Skeletal muscle tissue (tissue), 4 donors: ENCODE results near the gene FLNC. TPM values are rescaled to one million over a fixed set of nuclear protein-coding genes. Genes with fewer than 3 reads are reported as not detected.

Experiments
- H3K27ac ChIP-seq: one replicate; pipeline ENCODE4 v1.7.0; 2013; ENCODE audit warnings: mild to moderate bottlenecking, low read depth, low read length, inconsistent platforms
- H3K27me3 ChIP-seq, 3 donors: one replicate each; pipeline ENCODE4 v1.7.0; 2013; ENCODE audit warnings: low read length in 3 of 3; ENCODE audit not compliant: control insufficient read depth in 3 of 3, insufficient read depth in 3 of 3
- H3K36me3 ChIP-seq, 3 donors: one replicate each; pipeline ENCODE4 v1.7.0; 2013; ENCODE audit warnings: low read length in 3 of 3; ENCODE audit not compliant: control insufficient read depth in 3 of 3, insufficient read depth in 3 of 3
- H3K4me1 ChIP-seq, 3 donors: one replicate each; pipeline ENCODE4 v1.7.0; 2013; ENCODE audit warnings: low read length in 3 of 3, mild to moderate bottlenecking in 3 of 3; ENCODE audit not compliant: control insufficient read depth in 3 of 3, insufficient read depth in 3 of 3
- H3K4me3 ChIP-seq, 3 donors: one replicate each; pipeline ENCODE4 v1.7.0; 2013; ENCODE audit warnings: low read length in 3 of 3
- H3K9ac ChIP-seq, 3 donors: one replicate each; pipeline ENCODE4 v1.7.0; 2013; ENCODE audit warnings: low read length in 3 of 3, mild to moderate bottlenecking in 3 of 3, moderate library complexity in 2 of 3, low read depth in 1 of 3
- H3K9me3 ChIP-seq, 3 donors: one replicate each; pipeline ENCODE4 v1.7.0; 2013; ENCODE audit warnings: low read length in 3 of 3; ENCODE audit not compliant: control insufficient read depth in 3 of 3
- total RNA-seq: library from RNA; depleted of rRNA; stranded (reverse); fragments of >200 nt; gene quantifications from one replicate; pipeline ENCODE4 v1.2.3, GENCODE V29; 2014
- donor health status: Osteomylitis.

Gene FLNC
- total RNA-seq, 1 donor from 2014 or later, result 611 TPM

DNA sequence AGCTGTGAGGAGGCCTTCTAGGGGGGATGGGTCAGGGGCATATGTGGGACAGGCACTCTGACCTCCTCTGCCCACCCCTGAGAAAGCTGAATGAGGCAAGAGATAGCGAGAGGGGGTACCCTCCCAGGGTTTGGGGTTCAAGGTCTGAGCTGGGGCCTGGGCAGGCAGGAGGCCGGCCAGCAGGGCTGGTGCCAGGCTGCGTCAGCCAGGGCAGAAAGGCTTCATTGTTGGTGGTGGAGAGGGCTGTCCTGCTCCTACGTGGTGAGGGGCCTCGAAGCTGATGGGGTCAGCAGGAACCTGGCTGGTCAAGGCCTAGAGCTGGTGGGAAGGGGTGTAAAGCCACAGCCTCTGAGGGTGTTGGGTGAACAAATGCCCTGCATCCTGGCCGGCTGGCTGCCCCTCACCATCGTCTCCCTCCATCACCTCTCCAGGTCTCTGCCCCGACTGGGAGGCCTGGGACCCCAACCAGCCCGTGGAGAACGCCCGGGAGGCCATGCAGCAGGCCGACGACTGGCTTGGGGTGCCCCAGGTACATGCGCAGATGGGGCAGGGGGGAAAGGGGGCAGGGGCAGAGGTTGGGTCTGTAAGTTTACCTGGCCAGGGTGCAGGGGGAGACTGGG lies 6.6 kb downstream of the FLNC start:
- Histone ChIP-seq H3K36me3 (peaks cover 71 to 80% (median 72%) of the 10 kb centered on the region in 3 donors), H3K4me3 (peak overlapping the region in 2 of 3 donors; percentile 24 to 29), H3K9me3 (no peaks in the 10 kb centered on the region), H3K9ac (peak overlapping the region; percentile 44 to 81 (median 64)), H3K27ac (peak overlapping the region; percentile 97), H3K4me1 (peaks cover 53 to 93% (median 91%) of the 10 kb centered on the region in 3 donors), H3K27me3 (no peaks in the 10 kb centered on the region)

DNA sequence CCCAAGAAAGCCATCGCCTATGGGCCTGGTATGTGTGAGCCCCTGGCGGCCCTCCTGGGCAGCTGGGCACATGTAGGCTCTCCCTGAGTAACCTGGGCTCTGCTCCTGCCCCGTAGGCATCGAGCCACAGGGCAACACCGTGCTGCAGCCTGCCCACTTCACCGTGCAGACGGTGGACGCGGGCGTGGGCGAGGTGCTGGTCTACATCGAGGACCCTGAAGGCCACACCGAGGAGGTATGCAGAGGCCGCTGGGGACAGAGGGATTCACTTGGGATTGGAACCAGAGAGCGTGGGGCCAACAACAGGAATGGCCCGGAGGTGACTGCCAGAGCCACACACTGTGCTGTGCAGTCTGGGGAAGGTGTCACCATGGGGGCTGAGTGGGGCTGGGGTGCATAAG lies 7.3 kb downstream of the FLNC start:
- peak overlapping the region in 1 of 3 donors; percentile 41 for H3K4me3 ChIP-seq
- peak overlapping the region in 2 of 3 donors; percentile 45 to 57 for H3K9ac ChIP-seq
- no peaks in the 10 kb centered on the region for H3K27me3 ChIP-seq
- H3K36me3 ChIP-seq, result peaks cover 76 to 81% (median 79%) of the 10 kb centered on the region in 3 donors
- H3K4me1 ChIP-seq, result peaks cover 49 to 95% (median 92%) of the 10 kb centered on the region in 3 donors
- H3K9me3 ChIP-seq, result no peaks in the 10 kb centered on the region
- H3K27ac ChIP-seq, result peak overlapping the region; percentile 76

DNA sequence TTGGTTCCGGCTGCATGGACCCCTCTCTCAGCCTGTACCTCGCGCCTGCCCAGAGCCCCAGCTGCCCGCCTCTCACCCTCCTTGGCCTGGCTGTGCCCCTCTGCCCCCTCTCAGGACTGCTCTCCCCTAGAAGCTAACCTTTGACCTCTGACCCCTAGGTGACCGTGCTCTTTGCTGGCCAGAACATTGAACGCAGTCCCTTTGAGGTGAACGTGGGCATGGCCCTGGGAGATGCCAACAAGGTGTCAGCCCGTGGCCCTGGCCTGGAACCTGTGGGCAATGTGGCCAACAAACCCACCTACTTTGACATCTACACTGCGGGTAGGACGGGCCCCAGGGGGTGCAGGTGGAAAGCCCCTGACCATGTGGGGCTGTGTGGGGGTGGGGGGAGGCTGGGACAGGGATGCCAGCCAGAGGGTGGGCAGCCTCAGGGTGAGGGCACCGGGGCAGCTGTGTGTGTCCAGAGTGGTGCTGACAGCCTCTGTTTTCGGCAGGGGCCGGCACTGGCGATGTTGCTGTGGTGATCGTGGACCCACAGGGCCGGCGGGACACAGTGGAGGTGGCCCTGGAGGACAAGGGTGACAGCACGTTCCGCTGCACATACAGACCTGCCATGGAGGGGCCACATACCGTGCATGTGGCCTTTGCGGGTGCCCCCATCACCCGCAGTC lies 8.0 kb downstream of the FLNC start:
- H3K27me3 ChIP-seq, result no peaks in the 10 kb centered on the region
- H3K4me1 ChIP-seq, result peaks cover 42 to 96% (median 92%) of the 10 kb centered on the region in 3 donors
- H3K27ac ChIP-seq, result peak overlapping the region; percentile 76
- H3K9ac ChIP-seq, result peak overlapping the region in 2 of 3 donors; percentile 45 to 57
- H3K4me3 ChIP-seq, result no peak overlapping the region
- H3K36me3 ChIP-seq, result peaks cover 83 to 86% (median 83%) of the 10 kb centered on the region in 3 donors
- H3K9me3 ChIP-seq, result no peaks in the 10 kb centered on the region

DNA sequence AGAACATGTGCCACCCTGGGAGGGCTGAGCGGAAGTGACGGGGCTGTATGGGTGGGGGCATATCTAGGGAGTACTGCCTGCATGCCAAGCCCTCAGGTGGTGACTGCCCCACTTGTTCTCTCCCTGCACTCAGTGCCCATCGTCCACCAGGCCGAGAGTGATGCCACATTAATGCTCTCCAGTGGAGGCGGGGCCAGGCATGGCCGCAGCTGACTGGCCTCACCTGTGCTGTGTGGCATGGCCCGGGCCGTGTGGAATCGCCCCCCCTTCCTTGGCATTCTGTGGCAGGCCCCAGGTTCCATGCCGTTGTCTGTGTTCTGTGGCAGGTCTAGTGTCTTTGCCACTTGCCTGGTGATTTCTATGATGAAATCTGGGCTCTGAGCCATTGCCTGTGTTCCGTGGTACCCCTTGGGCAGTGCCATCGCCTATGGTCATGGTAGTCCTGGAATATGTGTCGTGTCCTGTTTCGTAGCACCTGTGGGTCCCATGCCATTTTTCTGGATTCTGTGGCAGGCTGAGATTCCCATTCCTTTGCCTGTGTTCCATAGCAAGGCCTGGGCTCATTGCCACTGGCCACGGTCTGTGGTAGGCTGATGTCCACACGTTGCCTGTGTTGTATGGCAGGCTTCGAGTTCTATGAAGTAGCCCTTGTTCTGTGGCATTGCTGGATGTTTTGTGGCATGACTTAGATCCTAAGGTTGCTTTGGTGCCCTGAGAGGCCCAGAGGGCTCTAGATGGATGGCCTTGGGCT lies 8.9 kb downstream of the FLNC start:
- peaks cover 34 to 96% (median 94%) of the 10 kb centered on the region in 3 donors for H3K4me1 ChIP-seq
- H3K4me3 ChIP-seq, result peak overlapping the region in 1 of 3 donors; percentile 22
- H3K36me3 ChIP-seq, result peaks cover 92 to 95% (median 92%) of the 10 kb centered on the region in 3 donors
- peak overlapping the region; percentile 76 for H3K27ac ChIP-seq
- no peaks in the 10 kb centered on the region for H3K27me3 ChIP-seq
- peak overlapping the region in 2 of 3 donors; percentile 43 to 66 for H3K9ac ChIP-seq
- no peaks in the 10 kb centered on the region for H3K9me3 ChIP-seq

DNA sequence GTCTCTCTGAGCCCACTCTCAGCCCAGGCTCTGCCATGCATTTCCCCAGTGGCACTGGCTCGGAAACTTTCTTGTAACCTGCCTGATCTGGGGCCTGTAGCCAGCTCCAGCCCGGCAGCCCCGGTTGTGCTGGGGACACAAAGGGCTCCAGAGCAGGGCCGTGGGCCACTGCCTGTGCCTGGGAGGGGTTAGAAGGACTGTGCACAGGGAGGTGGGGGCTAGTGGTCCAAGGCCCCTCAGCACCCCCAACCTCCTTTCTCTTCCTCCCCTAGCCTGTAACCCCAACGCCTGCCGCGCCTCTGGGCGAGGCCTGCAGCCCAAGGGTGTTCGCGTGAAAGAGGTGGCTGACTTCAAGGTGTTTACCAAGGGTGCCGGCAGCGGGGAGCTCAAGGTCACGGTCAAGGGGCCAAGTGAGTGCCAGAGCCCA lies 9.6 kb downstream of the FLNC start:
- Histone ChIP-seq H3K9me3 (no peaks in the 10 kb centered on the region), H3K4me1 (peaks cover 30 to 98% (median 92%) of the 10 kb centered on the region in 3 donors), H3K36me3 (peaks cover 95 to 98% (median 96%) of the 10 kb centered on the region in 3 donors), H3K27me3 (no peaks in the 10 kb centered on the region), H3K9ac (peak overlapping the region in 2 of 3 donors; percentile 5 to 66), H3K4me3 (no peak overlapping the region), H3K27ac (peak overlapping the region; percentile 76)

DNA sequence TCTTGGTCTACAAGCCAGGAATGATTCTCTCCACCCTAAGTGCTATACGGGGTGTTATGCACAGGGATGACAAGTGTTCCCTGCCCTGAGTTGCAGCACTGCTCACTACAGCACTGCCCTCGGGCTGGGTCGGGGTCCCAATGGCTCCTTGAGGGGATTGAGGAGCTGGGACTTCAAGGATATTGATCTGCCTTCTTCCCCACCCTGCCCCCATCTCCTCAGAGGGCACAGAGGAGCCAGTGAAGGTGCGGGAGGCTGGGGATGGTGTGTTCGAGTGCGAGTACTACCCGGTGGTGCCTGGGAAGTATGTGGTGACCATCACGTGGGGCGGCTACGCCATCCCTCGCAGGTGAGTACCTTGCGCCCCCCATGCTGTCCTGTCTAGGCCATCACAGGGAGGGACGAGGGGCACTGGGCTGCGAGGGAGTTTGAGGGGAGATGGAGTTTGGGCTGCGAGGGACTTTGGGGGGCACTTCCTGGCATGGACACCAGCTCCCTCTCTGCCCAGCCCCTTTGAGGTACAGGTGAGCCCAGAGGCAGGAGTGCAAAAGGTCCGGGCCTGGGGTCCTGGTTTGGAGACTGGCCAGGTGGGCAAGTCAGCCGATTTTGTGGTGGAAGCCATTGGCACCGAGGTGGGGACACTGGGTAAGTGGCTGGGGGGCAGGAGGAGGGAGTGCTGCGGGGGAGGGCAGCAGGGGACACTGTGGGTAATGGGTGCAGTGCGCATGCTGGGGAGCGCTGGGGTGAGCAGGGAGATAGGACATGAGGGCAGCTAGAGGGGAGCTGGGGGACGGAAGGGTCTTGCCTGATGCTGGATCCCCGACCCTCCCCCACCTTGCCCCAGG lies 10.3 kb downstream of the FLNC start:
- Histone ChIP-seq H3K27me3 (no peaks in the 10 kb centered on the region), H3K27ac (peak overlapping the region; percentile 76), H3K4me1 (peaks cover 22 to 97% (median 89%) of the 10 kb centered on the region in 3 donors), H3K4me3 (no peak overlapping the region), H3K9me3 (no peaks in the 10 kb centered on the region), H3K36me3 (peaks cover 95 to 98% (median 96%) of the 10 kb centered on the region in 3 donors), H3K9ac (peak overlapping the region in 1 of 3 donors; percentile 66)

DNA sequence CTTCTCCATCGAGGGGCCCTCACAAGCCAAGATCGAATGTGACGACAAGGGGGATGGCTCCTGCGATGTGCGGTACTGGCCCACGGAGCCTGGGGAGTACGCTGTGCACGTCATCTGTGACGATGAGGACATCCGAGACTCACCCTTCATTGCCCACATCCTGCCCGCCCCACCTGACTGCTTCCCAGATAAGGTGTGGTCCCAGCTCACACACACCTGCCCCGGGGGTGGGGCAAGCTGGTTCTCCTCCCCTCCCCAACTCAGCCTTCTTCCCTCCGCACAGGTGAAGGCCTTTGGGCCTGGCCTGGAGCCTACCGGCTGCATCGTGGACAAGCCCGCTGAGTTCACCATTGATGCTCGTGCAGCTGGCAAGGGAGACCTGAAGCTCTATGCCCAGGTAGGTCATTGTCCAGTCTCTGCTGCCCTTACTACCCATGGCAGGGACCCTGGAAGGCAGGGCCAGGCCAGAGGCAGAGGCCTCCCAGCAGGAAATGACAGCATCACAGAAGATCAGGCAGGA lies 11.0 kb downstream of the FLNC start:
- Histone ChIP-seq H3K27me3 (no peaks in the 10 kb centered on the region), H3K9me3 (no peaks in the 10 kb centered on the region), H3K4me3 (no peak overlapping the region), H3K36me3 (peaks cover 95 to 100% (median 95%) of the 10 kb centered on the region in 3 donors), H3K27ac (peak overlapping the region; percentile 76), H3K9ac (peak overlapping the region in 2 of 3 donors; percentile 3 to 40), H3K4me1 (peaks cover 15 to 90% (median 82%) of the 10 kb centered on the region in 3 donors)

DNA sequence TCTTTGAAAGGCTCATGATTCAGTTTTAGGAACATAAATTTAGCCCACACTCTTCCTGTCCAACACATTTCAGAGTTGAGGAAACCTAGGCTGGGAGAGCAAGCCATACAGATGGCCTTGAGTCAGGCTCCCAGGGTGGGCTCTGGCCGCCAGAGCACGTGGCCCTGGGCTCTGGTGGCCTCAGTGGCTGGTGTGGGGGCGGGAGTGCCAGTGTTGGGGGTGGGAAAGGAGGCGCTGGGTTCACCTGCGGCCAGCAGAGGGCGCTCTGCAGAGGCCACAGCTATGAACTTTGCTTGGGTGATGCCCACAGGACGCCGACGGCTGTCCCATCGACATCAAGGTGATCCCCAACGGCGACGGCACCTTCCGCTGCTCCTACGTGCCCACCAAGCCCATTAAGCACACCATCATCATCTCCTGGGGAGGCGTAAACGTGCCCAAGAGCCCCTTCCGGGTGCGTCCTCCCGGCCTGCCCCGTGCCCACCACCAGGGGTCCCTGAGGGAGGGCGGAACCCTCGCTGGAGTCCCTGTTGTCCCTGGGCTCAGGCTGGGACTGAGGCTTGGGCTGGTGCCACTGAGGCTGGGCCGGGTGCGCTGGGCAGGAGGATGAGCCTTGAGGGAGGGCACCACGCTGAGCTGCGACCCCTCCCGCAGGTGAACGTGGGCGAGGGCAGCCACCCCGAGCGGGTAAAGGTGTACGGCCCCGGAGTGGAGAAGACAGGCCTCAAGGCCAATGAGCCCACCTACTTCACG lies 11.9 kb downstream of the FLNC start:
- H3K27me3 ChIP-seq, result no peaks in the 10 kb centered on the region
- peaks cover 97 to 100% (median 98%) of the 10 kb centered on the region in 3 donors for H3K36me3 ChIP-seq
- H3K4me3 ChIP-seq, result no peak overlapping the region
- H3K4me1 ChIP-seq, result peaks cover 8 to 82% (median 74%) of the 10 kb centered on the region in 3 donors
- peak overlapping the region; percentile 76 for H3K27ac ChIP-seq
- H3K9me3 ChIP-seq, result no peaks in the 10 kb centered on the region
- peak overlapping the region in 1 of 3 donors; percentile 64 for H3K9ac ChIP-seq
